BLaER1 (cell line): ENCODE results near the gene AP5B1.
A peak's percentile ranks its signal among the peaks of the same experiment; 100 is the strongest.

ENCODE experiments used
- H3K27ac ChIP-seq: shearing (Covaris generic); formaldehyde crosslinking; 2 replicates; pipeline ENCODE4 v1.8.1; 2022
- H3K27me3 ChIP-seq: shearing (Covaris generic); formaldehyde crosslinking; 2 replicates; pipeline ENCODE4 v1.8.1; 2022
- H3K36me3 ChIP-seq: shearing (Covaris generic); formaldehyde crosslinking; 2 replicates; pipeline ENCODE4 v1.8.1; 2022
- H3K4me1 ChIP-seq: shearing (Covaris generic); formaldehyde crosslinking; 2 replicates; pipeline ENCODE4 v1.8.1; 2022
- H3K4me2 ChIP-seq: shearing (Covaris generic); formaldehyde crosslinking; 2 replicates; pipeline ENCODE4 v1.8.1; 2022
- H3K4me3 ChIP-seq: shearing (Covaris generic); formaldehyde crosslinking; 2 replicates; pipeline ENCODE4 v1.8.1; 2022
- H3K9ac ChIP-seq: shearing (Covaris generic); formaldehyde crosslinking; 2 replicates; pipeline ENCODE4 v1.8.1; 2022
- H3K9me3 ChIP-seq: shearing (Covaris generic); formaldehyde crosslinking; 2 replicates; pipeline ENCODE4 v1.8.1; 2022
- H4K20me1 ChIP-seq: shearing (Covaris generic); formaldehyde crosslinking; 2 replicates; pipeline ENCODE4 v1.8.1; 2022
- Cebpa-rat ChIP-seq: shearing (Covaris generic); IDR thresholded peaks from 2 replicates; pipeline ENCODE4 v1.8.1; 2022

Gene AP5B1

GRCh38 chr11:65786008-65786785, 5.4 kb upstream of the AP5B1 start:
- Histone ChIP-seq H3K36me3 (no peaks in the 10 kb centered on the region), H3K9me3 (no peaks in the 10 kb centered on the region), H3K9ac (no peak overlapping the region), H4K20me1 (peaks cover 26% of the 10 kb centered on the region), H3K27me3 (peaks cover 90% of the 10 kb centered on the region), H3K4me1 (peaks cover 58% of the 10 kb centered on the region), H3K4me3 (peak overlapping the region; percentile 65), H3K27ac (no peak overlapping the region), H3K4me2 (peak overlapping the region; percentile 95)
- no peak for TF ChIP-seq Cebpa-rat

DNA sequence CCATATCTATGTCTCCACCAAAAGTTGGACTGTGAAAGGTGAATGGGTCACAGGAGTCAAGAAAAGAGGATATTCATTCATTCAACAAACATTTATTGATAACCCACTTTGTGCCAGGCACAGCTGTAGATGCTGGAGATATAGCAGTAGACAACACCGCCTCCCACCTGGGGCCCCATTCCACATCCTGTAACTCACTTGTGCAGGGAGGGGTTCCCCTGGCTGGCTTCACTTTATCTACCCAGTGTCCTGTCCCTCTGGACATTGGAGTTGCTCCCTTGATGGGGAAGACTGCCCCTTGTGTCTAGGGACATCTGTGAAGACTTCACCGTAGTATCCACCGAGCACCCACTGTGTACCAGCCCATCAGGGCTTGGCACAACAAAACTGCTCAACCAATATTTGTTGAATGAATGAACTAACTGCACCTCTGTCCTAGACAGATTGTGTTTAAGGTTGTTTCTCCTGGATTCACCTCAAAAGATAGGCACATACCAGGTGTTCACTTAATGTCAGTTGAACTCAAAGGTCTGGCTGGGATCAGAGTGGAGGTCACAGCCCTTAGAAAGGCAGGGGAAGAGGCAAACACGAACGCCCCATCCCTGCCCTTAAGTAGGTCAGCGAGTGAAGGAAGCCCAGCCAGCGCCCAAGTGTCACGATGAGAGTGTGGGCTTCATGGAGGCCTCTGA, 4.7 kb upstream of the AP5B1 start:
- no peak overlapping the region for H3K4me3 ChIP-seq
- no peaks in the 10 kb centered on the region for H3K36me3 ChIP-seq
- peaks cover 51% of the 10 kb centered on the region for H3K4me1 ChIP-seq
- H3K27me3 ChIP-seq, result peaks cover 88% of the 10 kb centered on the region
- H4K20me1 ChIP-seq, result peaks cover 26% of the 10 kb centered on the region
- no peak overlapping the region for H3K9ac ChIP-seq
- H3K27ac ChIP-seq, result no peak overlapping the region
- H3K9me3 ChIP-seq, result no peaks in the 10 kb centered on the region
- no peak overlapping the region for H3K4me2 ChIP-seq
- no peak for TF ChIP-seq Cebpa-rat

DNA sequence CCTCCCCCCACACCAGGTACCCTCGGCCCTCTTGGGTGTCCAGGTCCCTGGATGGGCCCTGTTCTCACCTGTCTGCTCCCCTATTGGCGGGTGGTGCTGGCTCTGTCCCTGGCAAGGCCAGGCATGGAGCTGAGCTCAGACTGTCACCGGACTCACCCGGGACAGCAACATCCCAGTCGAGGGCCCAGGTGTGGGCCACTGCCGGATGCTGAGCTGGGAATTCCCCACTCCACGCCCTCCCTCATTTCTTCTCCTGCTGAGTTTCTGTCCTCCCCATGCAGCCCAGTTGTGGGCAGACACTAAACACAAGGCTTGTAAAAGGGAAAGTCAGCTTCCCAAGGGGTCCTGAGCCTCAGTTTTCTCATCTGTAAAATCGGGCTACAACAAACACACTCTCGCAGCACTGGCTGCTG, 2.0 kb upstream of the AP5B1 start:
- H4K20me1 ChIP-seq, result peaks cover 39% of the 10 kb centered on the region
- H3K4me3 ChIP-seq, result no peak overlapping the region
- H3K27me3 ChIP-seq, result peaks cover 64% of the 10 kb centered on the region
- no peak overlapping the region for H3K4me2 ChIP-seq
- peaks cover 16% of the 10 kb centered on the region for H3K36me3 ChIP-seq
- H3K9me3 ChIP-seq, result no peaks in the 10 kb centered on the region
- peaks cover 46% of the 10 kb centered on the region for H3K4me1 ChIP-seq
- no peak overlapping the region for H3K27ac ChIP-seq
- TF ChIP-seq Cebpa-rat, result no peak
- H3K9ac ChIP-seq, result no peak overlapping the region

- no peak for TF ChIP-seq Cebpa-rat
These were observed 1.4 kb upstream of the AP5B1 start for GRCh38 chr11:65781962-65782815.

DNA sequence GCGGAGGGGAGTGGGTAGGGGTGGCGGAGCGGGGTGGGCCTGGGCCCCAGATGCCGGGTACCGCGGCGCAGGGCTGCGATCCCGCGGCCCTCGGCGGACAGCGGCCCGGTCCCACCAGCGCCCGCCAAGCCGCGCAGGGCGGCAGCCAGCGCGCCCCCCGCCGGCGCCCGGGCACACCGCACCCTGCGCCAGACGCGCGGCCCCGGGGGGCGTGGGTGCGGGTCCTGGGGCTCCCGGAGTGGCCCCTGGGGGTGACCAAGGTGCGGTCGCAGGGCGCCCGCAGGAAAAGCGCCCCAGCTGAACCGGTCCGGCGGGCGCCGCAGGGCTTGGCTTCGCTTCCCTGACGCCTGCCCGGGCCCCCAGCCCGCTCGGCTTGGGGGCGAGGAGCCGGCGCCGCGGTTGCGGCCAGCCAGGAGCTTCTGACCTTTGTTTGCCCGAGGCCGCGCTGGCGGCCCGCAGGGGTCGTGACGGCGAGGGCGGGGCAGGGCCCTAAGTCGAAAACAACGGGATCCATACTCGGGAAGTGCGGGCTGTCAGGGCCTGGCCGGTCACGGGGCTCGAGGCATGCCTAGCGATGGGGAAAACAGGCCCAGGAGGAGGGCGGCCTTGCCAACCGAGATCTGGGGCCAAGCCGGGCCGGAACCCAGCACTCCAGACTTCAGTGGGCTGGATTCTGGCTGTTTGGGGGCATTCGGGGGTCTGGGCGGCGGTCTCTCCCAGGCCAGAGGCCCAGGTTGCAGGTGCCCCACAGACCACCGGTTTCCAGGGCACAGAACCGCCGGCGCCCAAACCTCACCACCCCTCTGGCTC, 581 bp upstream of the AP5B1 start:
- no peak for TF ChIP-seq Cebpa-rat
- H3K27me3 ChIP-seq, result peaks cover 49% of the 10 kb centered on the region
- peak overlapping the region; percentile 93 for H3K4me3 ChIP-seq
- H3K36me3 ChIP-seq, result peaks cover 31% of the 10 kb centered on the region
- peaks cover 50% of the 10 kb centered on the region for H4K20me1 ChIP-seq
- peak overlapping the region; percentile 97 for H3K27ac ChIP-seq
- H3K9ac ChIP-seq, result peak overlapping the region; percentile 95
- H3K4me2 ChIP-seq, result peak overlapping the region; percentile 89
- no peaks in the 10 kb centered on the region for H3K9me3 ChIP-seq
- peaks cover 51% of the 10 kb centered on the region for H3K4me1 ChIP-seq

More at GRCh38 chr11:65781962-65782815, 1.4 kb upstream of the AP5B1 start:
- peaks cover 58% of the 10 kb centered on the region for H3K27me3 ChIP-seq
- no peak overlapping the region for H3K27ac ChIP-seq
- H3K4me1 ChIP-seq, result peaks cover 49% of the 10 kb centered on the region
- no peaks in the 10 kb centered on the region for H3K9me3 ChIP-seq
- no peak overlapping the region for H3K9ac ChIP-seq
- H3K4me2 ChIP-seq, result peak overlapping the region; percentile 89
- peaks cover 22% of the 10 kb centered on the region for H3K36me3 ChIP-seq
- H3K4me3 ChIP-seq, result peak overlapping the region; percentile 93; the same call in 1 of the 2 replicates
- peaks cover 44% of the 10 kb centered on the region for H4K20me1 ChIP-seq

GRCh38 chr11:65779919-65780769, 632 bp downstream of the AP5B1 start:
- peak overlapping the region; percentile 89 for H3K4me2 ChIP-seq
- peaks cover 37% of the 10 kb centered on the region for H3K27me3 ChIP-seq
- H3K36me3 ChIP-seq, result peaks cover 36% of the 10 kb centered on the region
- H3K4me3 ChIP-seq, result peak overlapping the region; percentile 93
- TF ChIP-seq Cebpa-rat, result no peak; the same call in 1 of the 2 replicates
- peak overlapping the region; percentile 97 for H3K27ac ChIP-seq
- H3K4me1 ChIP-seq, result peaks cover 56% of the 10 kb centered on the region
- H3K9ac ChIP-seq, result peak overlapping the region; percentile 95
- H4K20me1 ChIP-seq, result peaks cover 48% of the 10 kb centered on the region
- no peaks in the 10 kb centered on the region for H3K9me3 ChIP-seq

DNA sequence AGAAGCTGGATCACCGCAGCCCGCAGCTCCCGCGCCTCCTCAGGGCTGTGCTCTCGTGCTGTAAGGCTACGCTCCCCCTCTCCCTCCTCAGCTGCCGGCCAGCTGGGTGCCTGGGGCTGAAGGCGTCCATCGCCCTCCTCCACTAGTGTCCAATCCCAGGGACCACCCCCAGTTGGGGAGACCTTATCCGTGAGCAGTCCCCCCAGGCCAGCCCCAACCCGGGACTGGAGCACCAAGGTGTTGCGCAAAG, 1.2 kb downstream of the AP5B1 start:
- peak overlapping the region; percentile 97 for H3K27ac ChIP-seq
- peaks cover 59% of the 10 kb centered on the region for H3K4me1 ChIP-seq
- TF ChIP-seq Cebpa-rat, result 0 out of 2 replicates have a peak, but pooled peaks have one; percentile 50

GRCh38 chr11:65778901-65779668, 1.7 kb downstream of the AP5B1 start:
- peak overlapping the region; percentile 93 for H3K4me3 ChIP-seq
- TF ChIP-seq Cebpa-rat, result no peak
- peak overlapping the region; percentile 97 for H3K27ac ChIP-seq
- no peaks in the 10 kb centered on the region for H3K9me3 ChIP-seq
- H3K4me1 ChIP-seq, result peaks cover 62% of the 10 kb centered on the region
- H3K27me3 ChIP-seq, result peaks cover 26% of the 10 kb centered on the region
- peak overlapping the region; percentile 89 for H3K4me2 ChIP-seq
- peak overlapping the region; percentile 95 for H3K9ac ChIP-seq
- peaks cover 57% of the 10 kb centered on the region for H4K20me1 ChIP-seq
- peaks cover 42% of the 10 kb centered on the region for H3K36me3 ChIP-seq

More for the DNA sequence above, 1.2 kb downstream of the AP5B1 start:
- peak overlapping the region; percentile 89 for H3K4me2 ChIP-seq
- H3K27me3 ChIP-seq, result peaks cover 32% of the 10 kb centered on the region
- H3K4me3 ChIP-seq, result peak overlapping the region; percentile 93
- peaks cover 52% of the 10 kb centered on the region for H4K20me1 ChIP-seq
- H3K9ac ChIP-seq, result peak overlapping the region; percentile 95
- H3K36me3 ChIP-seq, result peaks cover 41% of the 10 kb centered on the region
- no peaks in the 10 kb centered on the region for H3K9me3 ChIP-seq
